Activated naive CD8-positive, alpha-beta T cell treated with anti-CD3 and anti-CD28 coated beads, Interleukin-2, amount 10 ng/mL, durations not matched to agents 7 days and 5 days (primary cell): ENCODE data around the gene AP1M2. TPM values are rescaled to one million over a fixed set of nuclear protein-coding genes. Genes with fewer than 3 reads are reported as not detected.
"Not testable (repeated sequence)": the region's sequence is repeated elsewhere in the genome, so short reads cannot be mapped to it uniquely, and the experiment has no call there.

Experiments
- ATAC-seq: fragments of 150-1000 bp; cut with Tn5 transposase; one replicate; pipeline ENCODE4 v1.10.0; 2021; ENCODE audit warnings: low read depth, moderate library complexity
- POLR2A ChIA-PET: fragments of 350-600 bp; sonication (Branson Sonifier 250); formaldehyde crosslinking; loops from one replicate; lab custom pipeline; 2021; ENCODE audit warnings: antibody characterized with exemption; lab: Charles Lee
- DNase-seq: peaks from one replicate; pipeline ENCODE4 v3.0.0; 2021
- H3K27ac Mint-ChIP-seq: one replicate; pipeline ENCODE4 v1.8.0; 2022; ENCODE audit warnings: mild to moderate bottlenecking, mixed read lengths
- H3K27me3 Mint-ChIP-seq: one replicate; pipeline ENCODE4 v1.8.0; 2022; ENCODE audit warnings: mild to moderate bottlenecking, moderate library complexity, mixed read lengths
- H3K36me3 Mint-ChIP-seq: one replicate; pipeline ENCODE4 v1.8.0; 2021; ENCODE audit warnings: mild to moderate bottlenecking, mixed read lengths
- H3K4me1 Mint-ChIP-seq: one replicate; pipeline ENCODE4 v1.8.0; 2021; ENCODE audit warnings: mixed read lengths
- H3K4me3 Mint-ChIP-seq: one replicate; pipeline ENCODE4 v1.8.0; 2022; ENCODE audit warnings: mild to moderate bottlenecking, moderate library complexity, mixed read lengths
- H3K9me3 Mint-ChIP-seq: one replicate; pipeline ENCODE4 v1.8.0; 2021; ENCODE audit warnings: mixed read lengths
- microRNA-seq: library from miRNA; unstranded; fragments of <30 nt; microRNA quantifications from one replicate; pipeline ENCODE4 v1.2.0, GENCODE V29; 2022
- total RNA-seq, 2 experiments: library from RNA; stranded (reverse); gene quantifications; one replicate each; pipeline ENCODE4 v1.2.3, GENCODE V29; 2021

AP1M2 gene
- total RNA-seq, 2 experiments from 2014 or later = not detected

DNA sequence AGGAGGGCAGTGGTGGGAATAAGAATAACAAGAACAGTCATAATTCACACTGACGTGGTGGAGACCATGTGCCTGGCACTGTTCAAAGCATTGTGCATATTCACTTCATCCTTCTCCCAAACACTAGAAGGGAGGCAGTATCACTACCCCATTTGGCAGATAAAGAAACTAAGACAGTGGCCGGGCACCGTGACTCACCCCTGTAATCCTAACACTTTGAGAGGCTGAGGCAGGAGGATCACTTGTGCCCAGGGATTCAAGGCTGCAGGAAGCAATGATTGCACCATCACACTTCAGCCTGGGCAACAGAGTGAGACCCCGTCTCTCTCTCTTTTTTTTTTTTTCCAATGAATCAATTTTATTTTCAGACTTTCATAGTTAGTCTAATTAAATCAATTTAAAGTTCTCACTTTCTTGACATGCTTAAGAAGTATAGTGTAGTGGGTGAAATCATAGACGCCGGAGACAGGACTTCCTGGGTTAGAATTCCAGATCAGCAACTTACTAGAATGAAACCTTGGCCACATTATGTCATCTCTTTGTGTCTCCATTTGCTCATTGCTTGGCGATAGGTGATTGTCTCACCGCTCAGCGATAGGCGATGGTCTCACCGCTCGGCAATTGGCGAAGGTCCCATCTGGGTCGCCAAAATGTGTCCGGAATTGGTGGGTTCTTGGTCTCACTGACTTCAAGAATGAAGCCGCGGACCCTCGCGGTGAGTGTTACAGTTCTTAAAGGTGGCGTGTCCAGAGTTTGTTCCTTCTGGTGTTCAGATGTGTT is 48.7 kb downstream of the AP1M2 start:
- Mint-ChIP-seq H3K4me3 (no peak overlapping the region), H3K27me3 (peaks cover 48% of the 10 kb centered on the region), H3K4me1 (peaks cover 8% of the 10 kb centered on the region), H3K9me3 (no peaks in the 10 kb centered on the region), H3K36me3 (no peaks in the 10 kb centered on the region), H3K27ac (no peak overlapping the region)
- DNase-seq (no peak), ATAC-seq (no peak)
- POLR2A ChIA-PET = interaction anchor here (1.1 kb wide), 1 partner anchor 15 kb away, joined by 3 read pairs; no protein-coding TSS in a partner anchor

DNA sequence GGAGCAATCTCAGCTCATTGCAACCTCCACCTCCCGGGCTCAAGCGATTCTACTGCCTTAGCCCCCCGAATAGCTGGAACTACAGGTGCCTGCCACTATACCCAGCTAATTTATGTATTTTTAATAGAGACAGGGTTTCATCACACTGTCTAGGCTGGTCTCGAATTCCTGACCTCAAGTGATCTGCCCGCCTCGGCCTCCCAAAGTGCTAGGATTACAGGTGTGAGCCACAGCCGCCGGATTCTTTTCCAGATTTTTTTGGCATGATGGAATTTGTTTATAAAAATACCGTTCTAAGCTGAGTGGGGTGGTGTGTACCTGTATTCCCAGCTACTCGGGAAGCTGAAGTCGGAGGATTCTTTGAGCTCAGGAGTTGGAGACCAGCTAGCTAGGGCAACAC is 49.4 kb downstream of the AP1M2 start:
- ATAC-seq = no peak
- Mint-ChIP-seq H3K9me3 (peaks cover under 1% of the 10 kb centered on the region), H3K36me3 (no peaks in the 10 kb centered on the region), H3K4me1 (peaks cover 5% of the 10 kb centered on the region), H3K27me3 (peaks cover 48% of the 10 kb centered on the region), H3K4me3 (no peak overlapping the region), H3K27ac (no peak overlapping the region)
- no peak for DNase-seq
- POLR2A ChIA-PET = interaction anchor here (0.5 kb wide), 1 partner anchor 114 kb away, joined by 3 read pairs; no protein-coding TSS in a partner anchor

- DNase-seq = no peak
- Mint-ChIP-seq H3K4me1 (peaks cover 5% of the 10 kb centered on the region), H3K4me3 (no peak overlapping the region), H3K27ac (no peak overlapping the region), H3K27me3 (peaks cover 43% of the 10 kb centered on the region), H3K9me3 (peaks cover 7% of the 10 kb centered on the region), H3K36me3 (no peaks in the 10 kb centered on the region)
- no peak for ATAC-seq
- POLR2A ChIA-PET = interaction anchor here (0.7 kb wide), 2 partner anchors 13 to 18 kb away, joined by 3 to 5 read pairs; partner anchors contain the start of gene S1PR5
Measured at GRCh38 chr19:10535613-10536012, 51.5 kb downstream of the AP1M2 start.

DNA sequence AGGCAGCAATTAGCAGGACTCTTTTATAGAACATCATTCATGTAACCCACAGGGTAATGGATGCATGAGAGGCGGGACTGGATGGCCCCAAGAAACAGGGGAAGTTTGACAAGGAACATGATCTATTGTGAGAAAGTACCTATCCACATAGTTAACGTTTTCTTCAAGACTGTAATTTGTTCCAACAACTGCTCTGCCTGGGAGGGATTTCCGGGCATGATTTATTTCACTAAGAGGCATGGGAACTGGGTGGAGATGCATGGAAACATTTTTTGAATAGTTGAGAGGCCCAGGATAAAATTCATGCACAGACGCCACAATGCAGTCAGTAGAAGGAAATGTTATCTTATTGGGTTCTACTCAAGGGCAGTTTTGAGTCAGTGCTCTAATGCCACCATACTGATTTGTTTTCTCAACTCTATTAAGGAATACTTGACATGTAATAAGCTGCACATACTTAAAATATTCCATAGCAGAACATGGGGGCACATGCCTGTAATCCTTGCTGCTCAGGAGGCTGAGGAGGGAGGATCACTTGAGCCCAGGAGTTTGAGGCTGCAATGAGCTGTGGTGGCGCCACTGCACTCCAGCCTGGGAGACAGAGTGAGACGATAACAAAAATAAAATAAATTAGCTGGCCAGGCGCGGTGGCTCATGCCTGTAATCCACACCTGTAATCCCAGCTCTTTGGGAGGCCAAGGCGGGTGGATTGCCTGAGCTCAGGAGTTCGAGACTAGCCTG is 53.3 kb downstream of the AP1M2 start:
- peaks cover 4% of the 10 kb centered on the region for H3K4me1 Mint-ChIP-seq
- peaks cover 27% of the 10 kb centered on the region for H3K27me3 Mint-ChIP-seq
- POLR2A ChIA-PET = interaction anchor here (0.6 kb wide), 2 partner anchors 111 to 194 kb away, joined by 3 to 6 read pairs; no protein-coding TSS in a partner anchor
- H3K27ac Mint-ChIP-seq = no peak overlapping the region
- peaks cover 7% of the 10 kb centered on the region for H3K9me3 Mint-ChIP-seq
- no peaks in the 10 kb centered on the region for H3K36me3 Mint-ChIP-seq
- DNase-seq (no peak), ATAC-seq (no peak)
- no peak overlapping the region for H3K4me3 Mint-ChIP-seq

- ATAC-seq = no peak
- no peak overlapping the region for H3K27ac Mint-ChIP-seq
- DNase-seq = no peak
- H3K36me3 Mint-ChIP-seq = no peaks in the 10 kb centered on the region
- H3K9me3 Mint-ChIP-seq = peaks cover 7% of the 10 kb centered on the region
- H3K4me1 Mint-ChIP-seq = no peaks in the 10 kb centered on the region
- POLR2A ChIA-PET = no interaction called here
- H3K27me3 Mint-ChIP-seq = peaks cover 20% of the 10 kb centered on the region
- no peak overlapping the region for H3K4me3 Mint-ChIP-seq
Measured at GRCh38 chr19:10532457-10532856, 54.7 kb downstream of the AP1M2 start.

DNA sequence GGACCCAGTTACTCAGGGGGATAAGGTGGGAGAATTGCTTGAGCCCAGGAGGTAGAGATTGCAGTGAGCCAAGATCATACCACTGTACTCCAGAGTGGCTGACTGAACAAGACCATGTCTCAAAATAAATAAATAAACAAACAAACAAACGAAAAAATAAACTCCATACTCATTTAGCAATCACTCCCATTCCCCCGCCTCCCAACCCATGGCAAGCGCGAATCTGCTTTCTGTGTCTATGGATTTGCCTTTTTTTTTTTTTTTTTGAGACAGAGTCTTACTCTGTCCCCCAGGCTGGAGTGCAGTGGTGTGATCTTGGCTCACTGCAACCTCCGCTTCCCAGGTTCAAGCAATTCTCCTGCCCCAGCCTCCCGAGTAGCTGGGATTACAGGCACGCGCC is 60.2 kb downstream of the AP1M2 start:
- H3K27me3 Mint-ChIP-seq = peaks cover 13% of the 10 kb centered on the region
- H3K4me3 Mint-ChIP-seq, H3K27ac Mint-ChIP-seq, DNase-seq, H3K36me3 Mint-ChIP-seq, H3K9me3 Mint-ChIP-seq, H3K4me1 Mint-ChIP-seq, ATAC-seq: not testable (repeated sequence)
- POLR2A ChIA-PET = interaction anchor here (1.6 kb wide), 1 partner anchor 14 kb away, joined by 6 read pairs; no protein-coding TSS in a partner anchor

GRCh38 chr19:10525636-10526035 is 61.5 kb downstream of the AP1M2 start:
- POLR2A ChIA-PET = interaction anchor here (0.9 kb wide), 1 partner anchor 121 kb away, joined by 3 read pairs; no protein-coding TSS in a partner anchor
- H3K4me1 Mint-ChIP-seq = no peaks in the 10 kb centered on the region
- DNase-seq (no peak), ATAC-seq (no peak)
- no peak overlapping the region for H3K27ac Mint-ChIP-seq
- H3K4me3 Mint-ChIP-seq = no peak overlapping the region
- H3K36me3 Mint-ChIP-seq = no peaks in the 10 kb centered on the region
- peaks cover 14% of the 10 kb centered on the region for H3K27me3 Mint-ChIP-seq
- no peaks in the 10 kb centered on the region for H3K9me3 Mint-ChIP-seq

- Mint-ChIP-seq H3K9me3 (no peaks in the 10 kb centered on the region), H3K36me3 (no peaks in the 10 kb centered on the region), H3K4me1 (peaks cover 12% of the 10 kb centered on the region), H3K27me3 (peaks cover 34% of the 10 kb centered on the region), H3K4me3 (no peak overlapping the region), H3K27ac (no peak overlapping the region)
- POLR2A ChIA-PET = no interaction called here
- ATAC-seq (no peak), DNase-seq (no peak)
Measured at GRCh38 chr19:10523135-10523636, 63.9 kb downstream of the AP1M2 start.

Small RNA genes lying within 50 kb of the gene (microRNA-seq; reads per million reads assigned to microRNA genes)
- not detected for gene MIR1238

Other genes starting within 250 kb of the AP1M2 start
- gene ICAM3, start 247.7 kb downstream of the AP1M2 start, total RNA-seq = 100 to 1,000 TPM; 182 to 189 TPM
- 100 to 1,000 TPM; 277 to 290 TPM for gene TYK2, start 206.7 kb downstream of the AP1M2 start, total RNA-seq
- gene CDC37, start 183.8 kb downstream of the AP1M2 start, total RNA-seq = 100 to 1,000 TPM; 242 to 248 TPM
- gene PDE4A, start 166.8 kb downstream of the AP1M2 start, total RNA-seq = 10 to 100 TPM; 28.2 to 29.2 TPM
- gene KEAP1, start 84.0 kb downstream of the AP1M2 start, total RNA-seq = 10 to 100 TPM; 82.2 to 82.7 TPM
- 1 to 10 TPM; 3.3 to 4.7 TPM for gene S1PR5, start 69.9 kb downstream of the AP1M2 start, total RNA-seq
- gene ATG4D, start 43.4 kb downstream of the AP1M2 start, total RNA-seq = 10 to 100 TPM; 50.4 to 66.6 TPM
- 10 to 100 TPM; 76.2 to 85.4 TPM for gene KRI1, start 21.3 kb downstream of the AP1M2 start, total RNA-seq
- 10 to 100 TPM; 93.0 to 95.9 TPM for gene CDKN2D, start 18.3 kb downstream of the AP1M2 start, total RNA-seq
- 100 to 1,000 TPM; 155 to 156 TPM for gene SLC44A2, start 38.2 kb upstream of the AP1M2 start, total RNA-seq
- 100 to 1,000 TPM; 344 to 354 TPM for gene ILF3, start 67.0 kb upstream of the AP1M2 start, total RNA-seq
- gene QTRT1, start 114.1 kb upstream of the AP1M2 start, total RNA-seq = 10 to 100 TPM; 35.9 to 37.7 TPM
- 100 to 1,000 TPM; 249 to 259 TPM for gene DNM2, start 130.8 kb upstream of the AP1M2 start, total RNA-seq
- gene TMED1, start 248.9 kb upstream of the AP1M2 start, total RNA-seq = 10 to 100 TPM in 1 of 2 experiments, 1 to 10 TPM in 1; 8.6 to 11.8 TPM